GM18868 (cell line): ENCODE data around the gene SUPT7L.
A peak's percentile ranks its signal among the peaks of the same experiment; 100 is the strongest.
"Not testable (repeated sequence)": the region's sequence is repeated elsewhere in the genome, so short reads cannot be mapped to it uniquely, and the experiment has no call there.

Experiments used
- ATAC-seq: cut with Tn5 transposase; IDR thresholded peaks from one replicate; pipeline ENCODE4 v1.9.1; 2021; ENCODE audit warnings: mild to moderate bottlenecking, moderate library complexity; ENCODE audit not compliant: unreplicated experiment

Gene SUPT7L

GRCh38 chr2:27687232-27687631, 23.8 kb upstream of the SUPT7L start:
- no peak for ATAC-seq

GRCh38 chr2:27685577-27685976, 22.2 kb upstream of the SUPT7L start:
- no peak for ATAC-seq

GRCh38 chr2:27685006-27685405, 21.6 kb upstream of the SUPT7L start:
- not testable (repeated sequence) for ATAC-seq

GRCh38 chr2:27683390-27684071, 20.1 kb upstream of the SUPT7L start:
- ATAC-seq = peak; percentile 72

DNA sequence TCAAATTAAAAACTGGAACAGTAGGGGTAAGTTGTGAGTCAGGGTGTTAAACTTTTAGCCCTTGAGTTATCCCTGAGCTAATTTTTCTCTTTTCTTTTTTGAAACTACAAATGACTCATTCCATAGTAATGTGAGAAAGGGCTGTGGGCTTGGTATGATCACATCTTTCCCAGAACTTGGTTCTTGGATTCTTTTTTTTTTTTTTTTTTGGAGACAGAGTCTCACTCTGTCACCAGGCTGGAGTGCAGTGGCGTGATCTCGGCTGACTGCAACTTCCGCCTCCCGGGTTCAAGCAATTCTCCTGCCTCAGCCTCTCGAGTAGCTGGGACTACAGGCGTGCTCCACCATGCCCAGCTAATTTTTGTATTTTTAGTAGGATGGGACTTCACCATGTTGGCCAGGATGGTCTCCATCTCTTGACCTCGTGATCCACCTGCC, 18.9 kb upstream of the SUPT7L start:
- not testable (repeated sequence) for ATAC-seq

DNA sequence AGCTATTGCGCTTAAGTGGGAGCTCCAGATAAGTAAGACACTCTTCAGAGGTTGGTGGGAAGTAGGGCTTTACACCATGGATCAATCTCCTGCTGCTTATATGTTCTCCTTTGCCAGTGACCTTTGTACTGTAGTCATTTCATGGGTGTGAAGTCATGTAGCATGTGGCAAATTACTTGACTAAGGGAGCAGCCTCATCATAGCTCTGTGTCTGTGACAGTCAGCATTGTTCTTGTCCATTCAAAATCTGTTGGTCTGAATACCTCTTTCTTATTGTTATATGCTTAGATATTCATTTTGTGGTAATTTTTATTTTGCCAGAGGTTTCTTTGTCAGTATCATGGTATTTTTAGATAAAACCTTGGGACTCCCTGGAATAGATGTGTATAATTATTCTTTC, 18.4 kb upstream of the SUPT7L start:
- no peak for ATAC-seq

- ATAC-seq = no peak
These were observed 17.2 kb upstream of the SUPT7L start for GRCh38 chr2:27680571-27680970.

GRCh38 chr2:27672723-27673486, 9.5 kb upstream of the SUPT7L start:
- ATAC-seq = no peak

GRCh38 chr2:27671235-27671634, 7.8 kb upstream of the SUPT7L start:
- ATAC-seq = no peak

DNA sequence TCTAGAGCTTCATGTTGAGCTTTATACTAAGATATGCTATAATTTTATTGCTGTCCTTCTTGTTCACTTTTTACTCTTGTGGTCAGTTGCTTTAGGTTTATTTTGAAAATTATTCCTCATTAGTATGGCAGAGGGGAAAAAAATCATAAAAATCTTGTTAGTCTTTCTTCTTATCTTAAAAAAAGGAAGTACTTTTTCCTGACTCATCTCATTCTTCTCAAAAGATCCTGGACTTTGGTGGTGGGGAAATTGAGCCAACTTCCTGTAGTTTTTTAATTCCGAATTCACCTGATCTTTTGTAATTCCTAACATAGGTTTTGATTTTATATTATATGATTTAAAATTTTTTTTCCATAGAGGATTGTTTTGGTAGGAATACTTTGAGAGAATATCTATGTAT, 4.0 kb upstream of the SUPT7L start:
- no peak for ATAC-seq

GRCh38 chr2:27664622-27665363, 1.4 kb upstream of the SUPT7L start:
- ATAC-seq = no peak

GRCh38 chr2:27664154-27664574, 750 bp upstream of the SUPT7L start:
- no peak for ATAC-seq

DNA sequence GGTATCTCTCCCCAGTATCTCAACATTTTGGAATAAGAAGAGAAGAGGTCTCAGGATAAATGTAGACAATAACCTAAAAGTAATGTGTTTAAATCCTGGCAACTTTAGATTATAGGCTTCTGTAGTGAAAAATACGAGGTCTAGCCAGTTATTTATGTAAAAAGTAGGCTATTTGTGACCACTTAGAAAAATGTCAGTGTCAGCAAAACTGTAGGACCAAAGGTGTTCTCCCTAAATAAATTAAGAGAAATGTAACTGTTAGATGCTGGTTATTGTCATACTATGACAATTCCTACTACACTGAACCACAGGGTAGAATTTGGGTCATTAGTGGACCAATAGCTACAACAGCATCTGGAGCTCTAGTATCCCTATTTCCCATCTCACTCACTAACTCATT, 2.0 kb downstream of the SUPT7L start:
- no peak for ATAC-seq

- no peak for ATAC-seq
These were observed 8.1 kb downstream of the SUPT7L start for GRCh38 chr2:27655155-27655951.

- ATAC-seq = no peak
These were observed 10.0 kb downstream of the SUPT7L start for GRCh38 chr2:27653397-27653796.

- no peak for ATAC-seq
These were observed 10.6 kb downstream of the SUPT7L start for GRCh38 chr2:27652790-27653189.

- ATAC-seq = no peak
These were observed 11.1 kb downstream of the SUPT7L start for GRCh38 chr2:27652341-27652740.

DNA sequence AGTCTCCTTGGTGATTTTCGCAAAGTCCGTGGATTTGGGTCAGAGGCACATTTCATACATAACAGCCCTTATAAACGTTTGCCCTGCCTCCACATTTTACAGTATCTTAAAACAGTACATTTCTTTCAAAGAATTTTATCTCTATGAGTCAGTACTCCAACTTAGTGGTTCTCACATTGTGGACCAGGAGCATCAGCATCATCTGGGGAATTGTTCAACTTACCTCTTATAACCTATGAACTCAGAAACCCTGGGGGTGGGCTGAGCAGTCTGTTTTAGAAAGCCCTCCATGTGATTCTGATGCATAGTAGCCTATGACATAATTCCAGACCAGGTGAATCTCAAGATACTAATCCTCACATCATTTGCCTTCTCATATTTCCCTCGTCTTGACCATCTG, 12.4 kb downstream of the SUPT7L start:
- ATAC-seq = no peak

DNA sequence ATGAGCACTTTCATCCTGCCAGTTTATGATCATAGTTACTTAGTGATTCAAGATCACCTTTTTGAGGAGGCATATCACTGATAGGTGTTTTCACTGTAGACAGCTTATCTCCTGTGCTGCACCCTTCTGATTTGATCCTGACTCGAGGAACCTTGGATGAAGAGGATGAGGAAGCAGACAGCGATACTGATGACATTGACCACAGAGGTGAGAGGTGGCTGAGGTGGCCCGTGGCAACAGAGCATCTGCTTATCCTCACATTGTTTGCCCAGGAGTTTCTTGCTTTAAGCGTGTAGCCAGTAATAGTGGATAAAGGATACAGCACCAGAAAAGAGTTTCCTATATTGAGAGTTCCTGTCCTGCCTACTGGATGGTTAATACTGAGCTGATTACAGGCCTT, 15.7 kb downstream of the SUPT7L start:
- ATAC-seq = no peak

- ATAC-seq = no peak
These were observed 16.1 kb downstream of the SUPT7L start for GRCh38 chr2:27647289-27647688.

DNA sequence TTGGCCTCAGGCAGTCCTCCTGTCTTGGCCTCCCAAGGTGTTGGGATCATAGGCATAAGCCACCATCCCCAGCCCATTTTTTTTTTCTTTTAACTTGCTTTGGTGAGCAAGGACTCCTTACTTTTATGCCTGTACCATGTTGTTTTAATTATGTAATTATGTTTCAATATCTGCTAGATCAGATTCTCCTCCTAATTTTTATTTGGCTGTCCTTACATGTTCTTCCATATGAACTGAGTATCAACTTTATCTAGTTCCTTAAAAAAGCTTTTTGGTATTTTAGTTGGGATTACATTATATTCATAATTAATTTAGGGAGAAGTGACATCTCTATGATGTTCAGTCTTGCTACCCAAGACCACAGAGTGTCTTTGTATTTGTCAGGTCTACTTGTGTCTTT, 18.2 kb downstream of the SUPT7L start:
- no peak for ATAC-seq
